ENCODE results near the gene MAP4.

- TF ChIP-seq CTCF (IDR thresholded peaks at IDR 0.05; ENCODE audit: insufficient read depth, low read depth, low read length), result no peak
- no peak for TF ChIP-seq EZH2 (IDR thresholded peaks at IDR 0.05; ENCODE audit: insufficient read depth, low read length)
Observed at GRCh38 chr3:47994180-47994579, 22.0 kb downstream of the MAP4 start.

Data from astrocyte (in vitro differentiated cells and primary cell).